Left lobe of liver (tissue), 2 donors: Measurements from ENCODE around the gene PFKFB1. TPM values are rescaled to one million over a fixed set of nuclear protein-coding genes. Genes with fewer than 3 reads are reported as not detected.

ENCODE experiments used
- ATAC-seq: fragments of 200-7000 bp; cut with Tn5 transposase; one replicate; pipeline ENCODE4 v1.9.1; 2020; ENCODE audit warnings: mild to moderate bottlenecking, moderate library complexity
- DNase-seq: peaks from one replicate; pipeline ENCODE4 v3.0.0-alpha.2; 2020; ENCODE audit warnings: low spot score
- total RNA-seq: library from RNA; stranded (reverse); gene quantifications from one replicate; pipeline ENCODE4 v1.2.1, GENCODE V29; 2021
- donor health status: DM: no; HTN: no; CAD: no; lungs with moderate emphysema.
- donor health status: DM: no; HTN: yes; CAD: no.

Gene PFKFB1
- 24.0 TPM for total RNA-seq

DNA sequence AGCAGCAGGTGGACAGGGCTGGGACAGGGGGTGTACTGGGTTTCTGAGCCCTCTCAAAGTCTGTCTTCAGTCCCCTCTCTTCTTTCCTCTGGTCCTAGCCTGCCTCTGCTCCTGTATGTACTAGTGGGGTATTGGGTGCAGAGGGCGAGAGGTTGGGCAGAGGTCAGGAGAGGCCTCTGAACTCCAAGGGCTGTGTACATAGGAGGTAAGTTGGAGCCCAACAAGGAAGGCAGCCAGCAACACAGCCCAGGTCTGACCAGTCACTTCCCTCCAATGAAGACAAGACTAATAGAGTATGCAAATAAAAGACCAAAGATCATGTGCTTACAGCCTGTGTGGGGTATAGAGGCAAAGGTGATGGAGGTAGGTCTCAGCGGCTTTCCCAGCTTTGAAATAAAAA is at the start of gene PFKFB1:
Gene PFKFB1, minus strand, starts transcription at position 90 of the 400 bp plus-strand sequence. CDS start 181 bp downstream, outside the sequence.
- ATAC-seq (peak; percentile 84), DNase-seq (peak; percentile 84)

DNA sequence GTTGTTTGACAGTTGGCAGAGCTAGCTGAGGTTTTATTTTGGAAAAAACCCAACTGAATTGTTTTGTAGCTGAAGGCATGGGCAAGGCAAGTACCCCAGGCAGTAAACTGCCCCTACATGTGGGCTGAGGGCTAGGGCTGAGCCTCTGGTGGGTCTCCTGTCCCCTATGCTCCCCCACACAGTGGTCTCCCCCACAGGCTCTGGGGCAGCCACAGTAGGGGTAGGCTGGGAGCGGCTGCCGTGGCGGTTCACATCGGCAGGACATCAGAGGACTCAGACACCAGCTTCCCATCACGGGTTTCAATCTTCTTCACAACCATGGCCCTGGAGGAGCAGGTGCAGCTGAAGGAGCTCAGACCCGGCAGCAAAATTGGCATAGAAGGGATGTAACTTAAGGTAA is 47.5 kb upstream of the PFKFB1 start:
- ATAC-seq (no peak), DNase-seq (no peak)

DNA sequence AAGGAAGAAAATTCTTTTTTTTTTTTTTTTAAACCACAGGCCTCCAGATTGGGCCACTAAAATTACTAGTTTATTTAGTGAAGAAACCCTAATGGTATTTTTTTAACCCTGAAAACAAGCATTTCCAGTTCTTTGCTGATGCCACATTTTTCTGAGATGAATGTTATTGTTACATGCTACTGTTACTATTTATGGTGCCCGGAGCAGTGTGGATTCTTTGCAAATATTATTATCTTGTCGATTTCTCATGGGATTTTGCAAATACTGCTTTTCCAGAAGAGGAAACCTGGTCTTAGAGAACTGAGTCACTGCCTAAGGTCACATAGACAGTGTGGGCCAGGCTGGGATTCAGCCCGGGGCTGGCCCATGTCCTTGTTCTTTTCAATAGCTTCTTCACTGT is 45.5 kb upstream of the PFKFB1 start:
- ATAC-seq, result no peak
- no peak for DNase-seq

DNA sequence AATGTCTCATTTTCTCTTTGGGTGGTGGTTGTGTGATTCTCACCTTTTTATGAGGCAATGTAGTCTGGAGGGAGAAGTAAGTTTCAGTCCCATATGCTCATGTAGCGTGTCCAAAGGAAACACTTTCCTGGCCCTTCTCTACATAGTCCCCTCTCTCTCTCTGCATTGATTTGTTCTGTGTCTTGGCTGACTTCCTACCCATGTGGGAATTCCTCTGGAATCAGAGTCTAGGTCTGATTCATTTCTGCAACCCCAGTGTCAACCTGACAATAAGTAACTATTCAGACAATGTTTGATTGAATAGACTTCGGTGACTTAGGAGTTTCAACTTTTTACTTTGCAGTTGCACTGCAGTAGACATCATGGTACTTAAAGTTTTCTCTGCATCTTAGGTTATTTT is 39.4 kb upstream of the PFKFB1 start:
- DNase-seq, result no peak
- peak; percentile 82 for ATAC-seq

DNA sequence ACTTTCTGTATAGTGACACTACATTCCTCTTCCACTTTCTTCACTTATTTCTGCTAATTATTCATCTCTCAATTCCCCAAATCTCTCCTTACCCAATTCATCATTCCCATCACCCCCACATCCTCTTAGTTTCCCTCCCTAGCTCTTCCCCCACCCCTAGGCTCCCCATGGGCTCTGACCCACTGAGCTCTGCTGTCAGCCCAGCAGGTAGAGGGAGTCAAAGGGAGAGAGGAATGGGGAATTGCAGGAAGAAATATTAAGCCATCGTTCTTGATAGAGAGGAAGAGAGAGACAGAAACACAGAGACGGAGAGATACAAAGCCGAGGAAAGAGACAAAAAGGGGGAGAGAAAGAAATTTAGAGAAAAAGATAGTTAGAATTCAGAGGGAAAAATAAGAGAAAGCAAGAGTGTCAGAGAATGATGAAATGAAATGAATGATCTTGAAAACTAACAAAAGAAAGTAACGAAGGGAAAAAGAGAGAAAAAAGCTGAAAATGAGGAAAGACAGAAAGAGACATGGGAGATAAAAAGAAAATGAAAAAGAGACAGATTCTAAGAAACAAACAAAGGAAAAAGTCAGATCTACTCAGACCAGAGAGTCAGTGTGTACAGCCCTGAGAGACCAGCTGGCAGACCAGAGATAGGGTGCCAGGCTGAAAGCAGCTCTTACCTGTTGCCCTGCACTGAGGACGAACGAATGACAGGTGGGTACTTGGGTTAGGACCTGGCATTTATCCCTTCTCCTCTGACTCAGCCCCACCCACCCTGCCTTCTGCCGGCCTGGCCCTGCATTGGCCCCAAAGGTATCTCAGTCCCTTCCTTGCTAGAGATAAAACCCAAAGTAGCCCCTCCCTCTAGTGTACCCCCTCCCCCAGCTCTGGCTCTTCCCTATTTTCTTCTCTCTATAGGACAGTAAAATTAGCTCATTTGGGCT is 36.5 kb upstream of the PFKFB1 start, which contains the start of gene ALAS2:
Gene ALAS2, minus strand, starts transcription at position 707 of the 935 bp plus-strand sequence. CDS start 4,977 bp downstream, outside the sequence.
- DNase-seq, result no peak

DNA sequence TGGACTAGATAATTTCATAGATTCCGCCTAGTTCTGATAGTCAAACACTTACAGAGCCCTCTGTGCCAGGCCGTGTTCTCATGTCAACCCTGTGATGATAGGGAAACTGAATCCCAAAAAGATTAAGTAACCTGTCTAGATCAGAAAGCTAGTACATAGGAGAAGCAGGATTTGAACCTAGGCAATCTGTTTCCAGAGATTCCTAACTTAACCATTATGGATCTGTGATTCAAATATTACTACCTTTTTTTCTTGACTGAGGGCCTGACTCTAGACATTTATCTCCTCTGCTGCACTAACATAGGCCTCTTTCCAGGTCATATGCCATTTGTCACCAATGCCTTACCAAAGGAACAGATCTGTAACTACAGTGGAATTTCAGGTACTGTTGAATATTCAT is 35.3 kb upstream of the PFKFB1 start:
- ATAC-seq, result no peak
- DNase-seq, result no peak

More for the DNA sequence above, 36.5 kb upstream of the PFKFB1 start, which contains the start of gene ALAS2:
- no peak for ATAC-seq

DNA sequence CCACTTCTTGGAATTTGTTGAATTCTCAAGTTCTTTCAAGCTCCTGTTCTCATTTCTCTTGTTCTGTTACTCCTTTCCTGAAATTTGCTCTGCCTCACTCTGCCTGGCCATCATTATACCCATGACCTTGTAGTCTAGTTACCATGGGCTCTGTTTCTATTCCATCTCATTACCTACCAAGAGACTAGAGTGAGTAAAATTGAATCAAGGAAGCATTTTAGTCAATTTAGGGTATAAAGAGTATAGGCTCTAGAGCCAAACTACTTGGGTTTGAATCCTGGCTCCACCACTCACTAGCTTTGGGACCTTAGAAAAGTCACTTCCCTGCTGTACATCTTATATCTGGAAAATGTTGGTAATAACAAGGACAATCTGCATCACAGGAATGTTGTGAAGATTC is 34.6 kb upstream of the PFKFB1 start:
- no peak for ATAC-seq

DNA sequence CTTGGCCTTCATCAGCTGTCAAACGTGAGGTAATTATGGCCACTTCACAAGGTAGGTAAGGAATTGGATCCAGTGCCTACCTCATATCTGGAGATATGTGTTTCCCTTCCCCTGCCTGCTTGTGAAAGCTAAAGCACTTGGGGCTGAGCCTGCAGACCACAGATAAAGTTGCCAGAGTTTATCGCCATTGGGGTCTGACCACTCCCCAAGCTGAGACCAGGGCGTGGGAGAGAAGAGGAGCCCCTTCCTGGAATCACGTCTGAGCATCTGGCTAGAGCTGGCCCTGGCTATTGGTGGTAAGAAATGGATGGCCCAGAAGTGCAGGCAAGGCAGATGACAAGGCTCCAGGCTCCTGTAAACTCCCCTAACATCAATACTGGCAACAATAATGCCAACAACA is 34.1 kb upstream of the PFKFB1 start:
- no peak for DNase-seq
- no peak for ATAC-seq

More for the DNA sequence above, 34.6 kb upstream of the PFKFB1 start:
- DNase-seq, result no peak

DNA sequence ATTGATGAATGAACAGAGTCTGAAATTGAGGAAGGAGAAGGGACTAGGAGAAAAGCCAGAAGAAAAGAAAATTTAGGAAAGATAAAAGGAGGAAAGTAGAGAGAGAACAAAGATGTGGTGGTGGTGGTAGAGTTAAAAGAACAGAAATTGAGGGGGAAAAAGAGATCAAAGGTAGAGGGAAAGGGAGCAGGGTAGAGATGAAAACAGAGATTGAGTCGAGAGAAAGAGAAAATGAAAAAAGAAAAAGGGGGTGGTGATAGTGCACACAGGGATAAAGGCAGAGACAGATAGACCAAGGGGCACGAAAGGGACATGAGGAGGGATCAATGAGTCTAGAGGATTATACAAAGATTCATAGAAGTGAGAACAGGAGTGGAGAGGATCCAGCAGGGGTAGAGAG is 32.9 kb upstream of the PFKFB1 start:
- DNase-seq, result no peak

DNA sequence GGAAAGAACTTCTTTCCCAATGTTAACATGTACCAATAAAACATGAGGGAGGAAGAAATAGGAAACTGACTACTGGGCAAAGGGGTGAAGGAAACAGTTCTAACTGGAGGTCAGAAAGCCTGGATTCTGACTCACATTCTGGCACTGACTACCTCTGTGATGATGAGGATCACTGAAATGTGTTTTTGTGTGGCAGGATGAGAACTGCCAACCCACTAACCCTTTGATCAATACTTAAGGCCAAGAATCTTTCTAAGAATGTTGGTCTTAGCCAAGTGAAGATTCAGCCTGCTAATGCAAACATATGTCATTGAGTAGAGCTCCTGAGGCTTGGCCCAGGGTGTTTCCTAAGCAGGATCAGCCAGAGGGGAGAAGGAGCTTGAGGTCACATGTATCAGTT is 32.2 kb upstream of the PFKFB1 start:
- no peak for ATAC-seq
- DNase-seq, result no peak

More for the DNA sequence above, 32.9 kb upstream of the PFKFB1 start:
- no peak for ATAC-seq

DNA sequence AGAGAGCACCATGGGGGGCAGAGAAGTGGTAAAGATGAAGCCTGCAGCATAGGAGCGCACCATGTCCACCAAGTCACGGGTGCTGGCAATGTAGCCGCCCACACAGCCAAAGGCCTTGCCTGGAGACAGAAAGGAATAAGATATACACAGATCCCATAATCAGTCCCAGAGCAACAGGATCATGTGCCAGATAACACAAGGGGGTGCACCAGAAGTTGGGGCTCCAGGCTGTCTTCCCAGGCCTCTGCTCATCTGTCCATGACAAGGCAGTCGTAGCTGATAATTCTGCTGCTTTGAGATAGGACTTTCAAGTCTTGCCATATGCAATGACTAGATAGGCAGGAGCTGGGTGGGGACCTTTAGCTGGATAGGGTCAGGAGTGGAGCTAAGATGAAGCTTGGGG is 20.9 kb upstream of the PFKFB1 start:
- no peak for DNase-seq
- no peak for ATAC-seq

DNA sequence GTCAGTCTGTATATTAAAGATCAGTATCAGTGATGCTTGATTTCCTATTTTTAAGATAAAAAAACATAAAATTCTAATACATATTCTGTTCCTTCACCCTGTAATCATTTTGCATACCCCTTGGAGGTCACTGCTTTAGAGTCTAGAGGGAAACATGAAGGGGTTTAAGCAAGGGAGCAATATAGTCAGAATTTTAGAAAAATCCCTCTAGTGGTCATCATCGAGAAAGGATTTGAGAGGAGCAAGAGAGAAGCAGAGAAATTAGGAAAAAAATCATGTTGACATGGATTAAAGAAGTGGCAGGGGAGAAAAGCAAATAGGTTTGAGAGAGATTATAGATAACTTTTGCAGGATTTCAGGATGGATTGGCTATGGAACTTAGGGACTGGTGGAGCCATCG is 17.3 kb upstream of the PFKFB1 start:
- DNase-seq (no peak), ATAC-seq (no peak)

DNA sequence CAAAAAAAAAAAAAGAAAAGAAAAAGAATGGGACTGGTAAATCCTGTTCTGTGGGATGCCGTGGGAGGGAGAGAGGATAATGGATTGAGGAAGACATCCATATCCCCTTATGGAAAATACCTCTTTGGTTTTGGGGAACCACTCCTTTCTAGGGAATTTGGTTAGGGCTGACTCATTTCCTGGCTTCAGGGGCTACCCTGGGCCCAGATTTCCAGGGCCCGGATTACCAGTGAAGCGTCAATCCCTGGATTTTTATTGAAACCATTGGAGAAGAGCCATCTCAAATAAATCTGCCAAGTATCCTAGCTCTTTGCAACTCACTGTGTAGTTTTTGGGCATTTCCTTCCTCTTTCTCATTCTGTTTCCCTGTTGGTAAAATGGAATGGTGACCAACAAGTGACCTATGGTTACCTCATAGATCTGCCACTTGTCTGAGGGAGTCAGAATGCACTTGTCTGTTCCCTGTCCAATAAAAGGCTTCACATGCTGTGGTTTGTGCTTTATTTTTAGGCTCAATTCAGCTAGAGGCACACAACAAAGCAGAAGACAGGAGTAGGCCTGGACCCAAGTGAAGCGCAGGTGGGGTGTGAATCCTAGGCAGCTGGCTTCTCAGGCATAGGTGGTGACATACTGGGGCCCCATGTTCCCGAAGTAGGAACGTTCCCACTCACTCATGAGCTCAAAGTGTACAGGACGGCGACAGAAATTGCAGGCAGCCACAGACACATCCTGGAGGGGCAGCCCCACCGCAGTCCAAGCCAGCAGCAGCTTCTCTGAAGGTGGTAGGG is 14.8 kb upstream of the PFKFB1 start:
- ATAC-seq (peak; percentile 57), DNase-seq (no peak)

DNA sequence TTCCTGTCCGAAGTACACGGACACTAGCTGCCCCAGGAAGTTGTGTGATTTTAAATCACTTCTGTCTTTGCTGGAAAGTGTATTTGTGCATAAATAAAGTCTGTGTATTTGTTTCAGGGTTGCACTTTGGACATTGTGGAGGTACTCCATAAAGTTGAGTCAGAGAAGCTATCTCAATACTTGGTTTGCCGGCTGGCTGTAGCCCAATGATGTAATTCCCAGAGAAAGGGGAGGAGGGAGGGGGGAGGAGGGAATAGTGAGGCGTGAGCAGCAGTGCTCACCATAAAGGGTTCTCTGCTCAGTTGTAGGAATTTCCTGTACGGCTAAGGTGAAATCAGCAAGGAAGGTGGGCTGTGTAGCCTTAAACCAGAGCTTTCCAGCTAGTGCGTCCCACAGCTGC is 13.7 kb upstream of the PFKFB1 start:
- DNase-seq (peak; percentile 77), ATAC-seq (peak; percentile 86)

DNA sequence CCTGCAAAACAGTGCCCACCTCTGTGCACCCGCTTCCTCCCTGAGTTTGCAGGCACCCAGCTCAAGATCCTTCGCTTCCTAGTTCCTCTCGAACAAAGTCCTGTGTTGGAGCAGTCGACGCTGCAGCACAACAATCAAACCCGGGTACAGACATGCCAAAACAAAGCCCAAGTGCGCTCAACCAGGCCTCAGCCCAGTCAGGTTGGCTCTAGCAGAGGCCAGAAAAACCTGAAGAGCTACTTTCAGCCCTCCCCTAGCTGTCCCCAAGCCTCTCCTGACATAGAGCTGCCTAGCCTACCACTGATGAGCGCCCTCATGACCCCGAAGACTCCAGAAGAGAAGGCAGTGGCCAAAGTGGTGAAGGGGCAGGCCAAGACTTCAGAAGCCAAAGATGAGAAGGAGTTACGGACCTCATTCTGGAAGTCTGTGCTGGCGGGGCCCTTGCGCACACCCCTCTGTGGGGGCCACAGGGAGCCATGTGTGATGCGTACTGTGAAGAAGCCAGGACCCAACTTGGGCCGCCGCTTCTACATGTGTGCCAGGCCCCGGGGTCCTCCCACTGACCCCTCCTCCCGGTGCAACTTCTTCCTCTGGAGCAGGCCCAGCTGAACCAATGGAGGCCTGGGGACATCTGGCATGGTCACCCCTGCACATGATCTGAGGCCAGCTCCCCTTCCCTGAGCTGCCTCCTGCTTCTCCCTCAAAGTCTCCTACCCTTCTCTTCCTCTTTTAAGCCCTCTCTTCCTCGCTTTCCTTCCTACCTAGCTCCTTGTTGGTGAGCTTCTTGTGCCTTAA is 13.0 kb upstream of the PFKFB1 start:
- no peak for DNase-seq

DNA sequence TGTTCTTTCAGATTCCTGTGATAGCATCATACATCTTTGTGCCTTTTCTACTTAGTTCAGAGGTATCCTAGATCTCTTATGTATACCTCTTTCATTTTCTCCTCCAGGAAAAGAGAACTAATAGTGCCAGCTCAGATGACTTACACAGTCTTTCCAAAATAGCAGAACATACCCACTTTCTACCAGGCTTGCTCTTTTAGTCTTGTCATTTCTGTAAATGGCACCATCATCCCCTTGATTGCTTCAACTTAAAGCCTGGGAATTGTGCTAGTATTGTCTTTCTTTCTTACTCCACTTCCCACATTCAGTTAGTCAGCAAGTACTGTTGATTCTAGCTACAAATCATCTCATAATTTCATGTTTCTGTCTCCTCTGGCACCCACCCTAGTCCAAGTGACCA is 11.3 kb upstream of the PFKFB1 start:
- ATAC-seq (no peak), DNase-seq (no peak)

More for the DNA sequence above, 13.0 kb upstream of the PFKFB1 start:
- no peak for ATAC-seq

DNA sequence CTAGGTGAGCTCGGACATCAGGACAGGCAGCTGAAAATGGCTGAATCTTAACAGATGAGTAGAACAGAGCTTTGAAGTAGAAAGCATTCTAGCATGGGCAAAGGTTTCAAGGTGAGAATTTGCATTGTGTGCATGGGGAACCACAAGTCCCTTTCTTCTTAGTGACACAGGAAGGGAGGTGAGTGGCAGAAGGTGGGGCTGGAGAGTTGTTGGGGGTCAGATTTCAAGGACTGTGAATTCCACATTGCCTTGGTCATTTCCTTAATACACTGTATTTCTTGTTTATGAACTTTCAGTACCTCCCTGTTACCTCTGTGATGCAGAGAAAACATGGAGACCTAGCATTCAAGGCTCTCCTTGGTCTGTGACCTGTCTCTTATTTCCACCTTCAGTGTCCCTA is 10.2 kb upstream of the PFKFB1 start:
- ATAC-seq (no peak), DNase-seq (no peak)

DNA sequence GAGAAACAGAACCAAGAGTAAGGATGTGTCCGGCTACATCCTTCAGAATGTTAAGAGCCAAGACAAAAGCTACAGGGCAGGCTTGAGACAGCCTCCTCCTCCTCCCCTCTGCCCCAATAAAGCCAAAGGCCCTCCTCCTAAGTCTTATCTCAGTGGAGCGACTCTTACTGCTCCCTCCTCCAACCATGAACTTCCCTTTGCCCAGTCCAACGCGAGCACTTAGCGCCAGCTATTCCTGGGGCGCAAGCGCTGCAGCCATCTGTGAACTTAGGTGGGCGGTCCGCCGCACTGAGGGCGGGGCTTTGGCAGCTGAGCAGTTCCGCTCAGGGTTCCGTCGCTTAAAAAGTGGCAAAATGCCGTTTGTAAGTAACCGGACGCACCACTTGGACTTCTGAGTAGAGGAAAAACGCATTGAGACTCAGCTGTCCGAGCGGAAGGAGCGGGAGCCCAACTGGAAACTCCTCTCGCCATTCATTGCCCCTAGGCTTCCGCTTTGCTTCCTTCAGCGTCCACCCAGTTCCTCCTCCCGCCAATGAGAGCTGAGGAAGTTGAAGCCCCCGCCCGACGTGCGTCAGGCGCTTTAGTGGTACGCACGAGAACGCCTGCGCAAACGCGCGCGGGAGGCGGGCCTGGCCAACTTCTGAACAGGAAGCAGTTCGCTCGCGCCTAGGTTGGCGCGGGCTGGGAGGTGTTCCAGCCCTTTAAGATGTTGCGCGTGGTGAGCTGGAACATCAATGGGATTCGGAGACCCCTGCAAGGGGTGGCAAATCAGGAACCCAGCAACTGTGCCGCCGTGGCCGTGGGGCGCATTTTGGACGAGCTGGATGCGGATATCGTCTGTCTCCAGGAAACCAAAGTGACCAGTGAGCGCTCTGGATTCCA is 6.0 kb upstream of the PFKFB1 start, which contains the start of gene APEX2:
Gene APEX2, plus strand, starts transcription at position 647 of the 882 bp plus-strand sequence. Its CDS starts 60 bp downstream, at position 707.
- DNase-seq, result peak; percentile 91
- ATAC-seq, result peak; percentile 93

DNA sequence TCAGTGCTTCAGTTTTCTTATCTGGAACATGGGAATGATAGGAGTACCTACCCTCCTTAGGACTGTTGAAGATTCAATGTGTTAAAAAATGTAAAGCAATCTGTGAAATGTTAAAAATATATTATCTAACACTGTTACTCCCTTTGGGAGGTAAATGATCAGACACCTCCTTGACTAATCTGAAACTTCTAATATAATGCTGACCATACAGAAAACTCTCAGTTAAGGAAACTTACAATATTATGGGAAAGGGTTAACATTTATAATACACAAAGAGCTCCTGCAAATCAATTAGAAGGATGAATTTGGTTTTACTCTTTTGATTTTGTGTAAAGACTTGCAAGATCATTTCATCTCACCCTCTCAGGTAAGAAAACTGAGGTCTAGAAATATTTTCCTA is 1.6 kb upstream of the PFKFB1 start:
- ATAC-seq (no peak), DNase-seq (no peak)
